CD4-positive, alpha-beta T cell (primary cell): ENCODE results near the gene RPL37A. TPM values are rescaled to one million over a fixed set of nuclear protein-coding genes. Genes with fewer than 3 reads are reported as not detected.

ENCODE experiments used
- ATAC-seq: fragments of 200-7000 bp; cut with Tn5 transposase; one replicate; pipeline ENCODE4 v1.10.0; 2022; ENCODE audit warnings: mild to moderate bottlenecking; ENCODE audit not compliant: poor library complexity
- CTCF ChIA-PET: fragments of 350-600 bp; sonication (Branson Sonifier 250); formaldehyde crosslinking; loops from one replicate; lab custom pipeline; 2021; ENCODE audit warnings: antibody characterized with exemption, inconsistent platforms; lab: Charles Lee
- POLR2A ChIA-PET: fragments of 350-600 bp; sonication (Branson Sonifier 250); formaldehyde crosslinking; loops from one replicate; lab custom pipeline; 2021; ENCODE audit warnings: antibody characterized with exemption, inconsistent platforms; lab: Charles Lee
- DNase-seq, 14 experiments: peaks; one replicate each; pipeline ENCODE4 v3.0.0-alpha.2; 2013 to 2020; ENCODE audit warnings: mixed read lengths in 2 of 14
- H3K27ac ChIP-seq, 2 donors: one replicate each; pipeline versions ENCODE4 v1.5.1 to v1.7.0; 2013; ENCODE audit warnings: low read length in 2 of 2, low read depth in 1 of 2, mild to moderate bottlenecking in 1 of 2
- H3K27me3 ChIP-seq, 2 experiments: 1 replicate in 1 of 2; 2 replicates in 1 of 2; pipeline versions ENCODE4 v1.6.1 to v1.7.0; 2013; ENCODE audit warnings: low read length in 2 of 2, control low read depth in 1 of 2, mild to moderate bottlenecking in 1 of 2, moderate library complexity in 1 of 2; ENCODE audit not compliant: insufficient read depth in 2 of 2, control insufficient read depth in 1 of 2
- H3K36me3 ChIP-seq: one replicate; pipeline ENCODE4 v1.6.1; 2013; ENCODE audit warnings: low read length, control low read depth; ENCODE audit not compliant: insufficient read depth
- H3K4me1 ChIP-seq: one replicate; pipeline ENCODE4 v1.6.1; 2013; ENCODE audit warnings: low read length, control low read depth; ENCODE audit not compliant: insufficient read depth
- H3K4me3 ChIP-seq: one replicate; pipeline ENCODE4 v1.5.1; 2013; ENCODE audit warnings: mild to moderate bottlenecking, low read length, moderate library complexity
- H3K9me3 ChIP-seq, 2 experiments: 1 replicate in 1 of 2; 2 replicates in 1 of 2; pipeline versions ENCODE4 v1.6.1 to v1.7.0; 2013; ENCODE audit warnings: low read length in 2 of 2, mild to moderate bottlenecking in 2 of 2, control low read depth in 1 of 2, moderate library complexity in 1 of 2; ENCODE audit not compliant: control insufficient read depth in 1 of 2, insufficient read depth in 1 of 2
- H3K27ac Mint-ChIP-seq: one replicate; pipeline ENCODE4 v1.8.0; 2020; ENCODE audit warnings: mixed read lengths
- H3K27me3 Mint-ChIP-seq: one replicate; pipeline ENCODE4 v1.8.0; 2021; ENCODE audit warnings: mixed read lengths
- H3K36me3 Mint-ChIP-seq: one replicate; pipeline ENCODE4 v1.8.0; 2021; ENCODE audit warnings: low read depth, mixed read lengths
- H3K4me1 Mint-ChIP-seq: one replicate; pipeline ENCODE4 v1.8.0; 2021; ENCODE audit warnings: low read depth, mixed read lengths
- H3K4me3 Mint-ChIP-seq: one replicate; pipeline ENCODE4 v1.8.0; 2020; ENCODE audit warnings: mild to moderate bottlenecking, mixed read lengths
- H3K9me3 Mint-ChIP-seq: one replicate; pipeline ENCODE4 v1.8.0; 2020; ENCODE audit warnings: mixed read lengths
- CTCF ChIP-seq: fragments of 200-600 bp; IDR thresholded peaks from one replicate; pipeline ENCODE4 v1.8.0; 2022; ENCODE audit warnings: antibody characterized with exemption, mild to moderate bottlenecking
- intact Hi-C, 2 experiments: fragments of 100-400 bp; cut with DNase I in 1 of 2; cut with micrococcal nuclease in 1 of 2; formaldehyde crosslinking; loops; one replicate each; pipeline versions ENCODE4 v1.15.1 to v1.9.0; 2023 to 2025; cut with DNase I, micrococcal nuclease
- total RNA-seq, 174 experiments: library from RNA in 2 of 174; stranded (reverse) in 2 of 174; gene quantifications; one replicate each; pipeline ENCODE4 v1.2.3 and lab custom pipeline; 2021 to 2026

RPL37A gene
- total RNA-seq, 2 experiments from 2014 or later: 4,138 to 4,142 TPM

DNA sequence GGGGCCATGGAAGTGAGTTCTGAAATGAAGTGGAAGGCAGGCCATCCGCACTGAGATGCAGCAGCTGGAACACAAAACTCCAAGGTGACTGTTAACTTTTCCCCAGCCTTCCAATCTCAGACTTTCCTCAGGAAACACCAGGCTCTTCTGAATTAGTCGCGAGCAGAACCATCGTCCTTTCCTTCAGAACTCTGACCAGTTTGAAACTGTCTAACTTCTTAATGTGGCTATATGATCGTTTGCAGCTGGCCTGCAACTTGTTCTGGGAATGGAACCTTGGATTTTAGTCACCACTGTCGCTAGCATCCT, 620 bp upstream of the RPL37A start:
- intact Hi-C loops: loop anchor here (2.0 to 10.0 kb wide), 4 partner anchors 85 to 1186 kb away; partner anchors contain the start of genes ATIC (in 1 of the 2) and SMARCAL1 (in 1 of the 2)
- peaks cover 53% of the 10 kb centered on the region for H3K4me1 Mint-ChIP-seq
- Histone ChIP-seq H3K36me3 (peaks cover 35% of the 10 kb centered on the region), H3K9me3 (no peaks in the 10 kb centered on the region), H3K4me1 (peaks cover 27% of the 10 kb centered on the region), H3K27ac (peak overlapping the region; percentile 8 to 77), H3K27me3 (no peaks in the 10 kb centered on the region), H3K4me3 (peak overlapping the region; percentile 72)
- ATAC-seq (no peak), DNase-seq (no peak)
- ChIA-PET CTCF (interaction anchor here (1.2 kb wide), 1 partner anchor 155 kb away, joined by 3 read pairs; no protein-coding TSS in a partner anchor), POLR2A (interaction anchor here (1.0 to 2.6 kb wide), 11 partner anchors 9 to 1186 kb away, joined by 3 to 10 read pairs (median 5); partner anchors contain the start of genes ATIC, MARCHF4 and SMARCAL1)
- TF ChIP-seq CTCF: no peak
- H3K27me3 Mint-ChIP-seq: no peaks in the 10 kb centered on the region
- H3K4me3 Mint-ChIP-seq: peak overlapping the region; percentile 97
- H3K36me3 Mint-ChIP-seq: peaks cover 49% of the 10 kb centered on the region
- no peaks in the 10 kb centered on the region for H3K9me3 Mint-ChIP-seq
- peak overlapping the region; percentile 94 for H3K27ac Mint-ChIP-seq

DNA sequence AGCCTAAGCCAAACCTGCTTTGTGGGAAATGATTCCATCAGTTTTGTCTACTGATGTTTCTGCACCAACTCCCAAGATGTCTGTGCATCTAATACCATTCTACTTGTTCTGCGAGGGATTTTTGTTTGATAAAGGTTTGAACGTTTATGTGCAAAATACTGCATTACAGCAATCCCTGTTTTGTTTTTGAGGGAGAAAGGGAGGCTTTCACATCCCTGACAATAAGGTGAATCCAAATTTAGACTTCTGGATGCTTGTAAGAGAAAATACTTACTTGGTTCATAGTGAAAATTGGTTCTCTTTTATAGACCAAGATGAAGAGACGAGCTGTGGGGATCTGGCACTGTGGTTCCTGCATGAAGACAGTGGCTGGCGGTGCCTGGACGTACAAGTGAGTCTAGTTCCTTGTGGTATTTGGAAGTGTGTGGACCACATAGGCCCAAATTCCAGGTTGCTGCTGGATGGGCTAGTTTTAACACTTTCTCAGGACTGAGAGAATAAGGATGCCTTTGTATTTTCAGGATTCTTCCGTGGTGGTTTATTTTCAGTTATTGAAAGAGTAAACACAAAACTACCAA, 1.1 kb downstream of the RPL37A start:
- CTCF ChIA-PET: no interaction called here
- peak overlapping the region; percentile 97 for H3K4me3 Mint-ChIP-seq
- Histone ChIP-seq H3K27ac (peak overlapping the region; percentile 77 to 82), H3K9me3 (no peaks in the 10 kb centered on the region), H3K27me3 (no peaks in the 10 kb centered on the region), H3K4me1 (peaks cover 27% of the 10 kb centered on the region), H3K36me3 (peaks cover 51% of the 10 kb centered on the region), H3K4me3 (peak overlapping the region; percentile 72)
- TF ChIP-seq CTCF: no peak
- POLR2A ChIA-PET: no interaction called here
- H3K27ac Mint-ChIP-seq: peak overlapping the region; percentile 94
- H3K36me3 Mint-ChIP-seq: peaks cover 66% of the 10 kb centered on the region
- ATAC-seq (no peak), DNase-seq (peak in 1 of 14 experiments; percentile 23)
- H3K27me3 Mint-ChIP-seq: no peaks in the 10 kb centered on the region
- H3K4me1 Mint-ChIP-seq: peaks cover 59% of the 10 kb centered on the region
- no peaks in the 10 kb centered on the region for H3K9me3 Mint-ChIP-seq
- intact Hi-C loops: loop anchor here (2.0 to 10.0 kb wide), 5 partner anchors 87 to 1685 kb away; partner anchors contain the start of genes ATIC (in 1 of the 2) and SMARCAL1 (in 1 of the 2)

- H3K36me3 Mint-ChIP-seq: peaks cover 73% of the 10 kb centered on the region
- Histone ChIP-seq H3K27me3 (no peaks in the 10 kb centered on the region), H3K27ac (no peak overlapping the region), H3K4me3 (no peak overlapping the region), H3K4me1 (peaks cover 27% of the 10 kb centered on the region), H3K36me3 (peaks cover 54% of the 10 kb centered on the region), H3K9me3 (no peaks in the 10 kb centered on the region)
- intact Hi-C loops: loop anchor here in 1 of 2 experiments (10.0 kb wide), 1 partner anchor 1686 kb away; no protein-coding TSS in a partner anchor
- TF ChIP-seq CTCF: no peak
- H3K9me3 Mint-ChIP-seq: no peaks in the 10 kb centered on the region
- peak overlapping the region; percentile 94 for H3K27ac Mint-ChIP-seq
- ATAC-seq (no peak), DNase-seq (no peak)
- H3K4me3 Mint-ChIP-seq: peak overlapping the region; percentile 97
- H3K27me3 Mint-ChIP-seq: no peaks in the 10 kb centered on the region
- peaks cover 59% of the 10 kb centered on the region for H3K4me1 Mint-ChIP-seq
- ChIA-PET POLR2A (no interaction called here), CTCF (no interaction called here)
These were observed 1.9 kb downstream of the RPL37A start for GRCh38 chr2:216500572-216500971.
